C1 segment of cervical spinal cord (tissue), 14 donors: ENCODE results near the gene FGGY.

ENCODE experiments used
- DNase-seq, 14 donors: peaks; one replicate each; lab custom pipeline; 2025; lab: John Stamatoyannopoulos, UW

The FGGY gene

DNA sequence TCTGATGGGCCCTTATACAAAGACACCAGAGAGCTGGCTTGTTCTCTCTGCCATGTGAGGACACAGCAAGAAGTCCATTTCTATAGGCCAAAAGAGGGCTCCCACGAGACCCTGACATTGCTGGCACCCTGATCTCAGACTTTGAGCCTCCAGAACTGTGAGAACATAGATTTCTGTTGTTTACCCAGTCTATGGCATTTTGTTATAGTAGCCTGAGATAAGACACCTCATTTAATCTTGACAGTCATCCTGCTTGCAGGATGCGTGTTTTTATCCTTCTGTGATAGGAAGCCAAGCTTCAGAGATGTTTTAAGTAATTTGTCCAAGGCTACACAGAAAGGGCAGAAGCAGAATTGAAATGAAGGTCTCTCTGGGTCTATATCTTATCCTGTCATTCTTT, 379.0 kb downstream of the FGGY start:
- no peak for DNase-seq

DNA sequence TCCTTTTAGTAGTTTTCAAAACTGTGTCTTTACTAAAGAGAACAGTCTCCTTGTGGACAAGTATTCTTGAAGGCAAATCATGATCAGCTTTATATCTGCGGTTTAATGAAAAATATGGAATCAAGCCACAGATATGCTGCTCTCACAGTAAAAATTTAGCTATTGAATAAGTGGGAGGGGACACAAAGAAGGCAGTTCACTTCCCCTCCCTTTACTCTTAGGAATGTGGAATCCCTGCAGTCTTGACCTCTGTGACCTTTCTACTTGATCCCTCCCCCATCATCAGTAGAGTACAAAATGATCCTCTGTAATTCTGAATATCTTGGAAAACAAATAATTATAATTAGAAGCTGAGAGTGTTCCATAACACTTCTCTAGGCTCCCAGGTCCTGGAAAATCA, 381.1 kb downstream of the FGGY start:
- DNase-seq: no peak

DNA sequence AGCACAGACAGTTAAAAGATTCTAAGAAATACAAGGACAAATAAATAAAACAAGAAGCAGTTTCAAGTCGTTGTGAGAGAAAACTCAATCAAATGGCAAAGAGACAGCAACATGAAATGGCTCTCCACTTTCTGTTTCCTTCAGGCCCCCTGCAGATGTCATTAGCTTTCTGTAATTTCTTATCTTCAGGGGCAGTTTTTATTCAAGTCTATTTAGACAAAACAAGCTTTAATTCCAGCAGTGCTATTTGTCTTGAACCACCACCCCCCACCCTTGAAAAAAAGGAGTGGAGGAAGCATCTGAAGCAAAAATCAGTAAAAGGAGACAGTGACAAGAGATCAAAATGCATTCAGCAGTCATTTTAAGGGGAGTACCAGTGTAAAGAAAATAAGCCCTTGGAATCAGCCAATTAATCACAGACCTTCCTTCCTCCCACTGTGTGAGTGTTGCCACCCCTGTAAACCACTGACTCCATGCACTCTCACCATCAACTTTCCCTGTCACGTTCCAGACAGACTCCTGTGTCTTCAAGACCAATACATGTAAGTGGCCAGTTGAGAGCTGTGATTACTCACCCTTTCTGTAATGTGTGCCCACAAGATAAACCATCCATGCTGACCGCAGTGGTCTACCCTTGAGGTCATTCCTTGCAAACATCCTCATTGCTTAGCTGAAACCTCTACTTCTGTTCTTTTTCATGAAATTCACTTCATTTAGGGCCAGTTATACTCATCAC, 381.8 kb downstream of the FGGY start:
- no peak for DNase-seq

DNA sequence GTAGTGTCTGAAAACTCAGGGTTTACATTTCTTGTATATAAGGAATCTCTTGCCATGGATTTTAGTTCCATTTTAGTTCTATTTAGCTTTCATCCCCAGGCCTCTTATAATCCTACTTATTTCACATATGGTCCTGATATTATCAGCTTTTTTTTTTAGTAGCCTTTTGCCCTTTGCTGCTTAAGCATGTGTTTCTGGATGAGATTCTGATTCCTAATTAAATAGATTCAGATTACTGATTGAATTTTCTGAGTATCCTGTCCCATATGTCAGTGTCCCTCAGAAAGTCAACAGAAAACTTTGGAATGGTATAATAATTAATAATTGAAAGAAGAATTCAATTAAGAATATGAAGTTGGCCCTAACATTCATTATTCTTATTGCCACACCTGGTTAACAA, 383.1 kb downstream of the FGGY start:
- DNase-seq: no peak

DNA sequence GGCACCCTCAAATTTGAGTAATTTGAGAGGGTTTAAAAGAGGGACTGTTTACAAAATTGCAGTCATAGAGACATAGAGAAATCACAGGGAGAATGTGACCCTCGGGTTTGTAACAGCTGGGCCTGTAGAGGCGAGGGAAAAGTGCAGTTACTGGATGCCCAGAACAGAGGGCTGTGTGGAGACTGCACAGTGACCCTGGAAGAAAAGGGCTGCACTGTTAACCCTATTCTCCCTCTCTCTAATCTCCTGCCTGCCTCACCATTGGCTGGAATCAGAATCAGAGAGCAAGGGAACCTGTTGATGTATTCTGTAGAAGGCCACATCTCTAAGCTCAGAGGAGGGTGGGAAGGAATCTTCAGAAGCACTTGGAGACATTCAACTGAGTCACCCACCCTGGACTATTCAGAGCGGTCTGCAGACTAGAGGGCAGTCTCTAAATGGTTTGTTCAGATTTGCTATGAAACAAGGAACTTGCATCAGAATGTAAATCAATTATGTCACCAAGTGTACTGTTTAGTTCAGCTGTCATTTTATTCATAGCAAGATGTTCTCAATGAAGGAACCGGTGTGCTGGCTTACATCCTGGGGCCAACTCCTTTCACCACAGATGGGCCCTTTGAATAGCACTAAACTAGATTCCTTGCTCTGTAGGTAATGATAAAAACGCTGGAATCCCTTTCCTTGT, 385.6 kb downstream of the FGGY start:
- no peak for DNase-seq

DNA sequence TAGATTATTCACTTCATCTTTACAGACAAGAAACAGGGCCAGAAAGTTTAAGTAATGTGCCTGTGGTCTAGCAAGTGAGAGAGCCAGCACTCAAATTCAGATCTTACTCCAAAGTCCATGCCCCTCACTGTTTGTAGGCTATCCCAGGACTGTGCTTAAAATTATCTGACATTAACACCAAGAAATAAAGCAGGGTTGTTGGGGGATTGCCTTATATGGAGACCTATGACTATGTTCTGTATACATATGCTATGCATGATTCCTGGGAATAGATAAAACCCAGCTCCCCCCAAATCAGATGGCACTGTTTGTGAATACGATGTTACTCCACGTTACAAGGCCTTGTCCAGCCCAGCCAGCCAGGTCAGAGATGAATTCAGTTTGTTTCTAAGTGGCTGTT, 386.3 kb downstream of the FGGY start:
- DNase-seq: no peak

DNA sequence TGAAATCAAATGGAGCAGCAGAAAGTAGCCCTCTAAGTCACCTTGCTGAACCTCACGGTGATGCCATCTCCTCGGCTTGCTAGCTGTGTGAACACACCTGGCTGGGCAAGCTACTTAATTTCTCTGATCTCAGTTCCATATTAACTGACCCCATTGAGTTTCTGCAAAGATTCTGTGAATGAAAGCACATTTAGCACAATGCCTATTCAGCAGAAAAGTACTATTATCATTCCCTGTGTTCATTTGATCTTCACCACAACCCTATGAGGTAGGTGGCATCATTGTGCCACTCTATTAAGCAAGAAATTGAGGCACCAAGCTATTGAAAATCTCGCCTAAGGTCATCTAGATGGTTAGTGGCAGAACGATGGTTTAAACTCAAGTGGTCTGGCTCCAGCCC, 387.8 kb downstream of the FGGY start:
- no peak for DNase-seq

DNA sequence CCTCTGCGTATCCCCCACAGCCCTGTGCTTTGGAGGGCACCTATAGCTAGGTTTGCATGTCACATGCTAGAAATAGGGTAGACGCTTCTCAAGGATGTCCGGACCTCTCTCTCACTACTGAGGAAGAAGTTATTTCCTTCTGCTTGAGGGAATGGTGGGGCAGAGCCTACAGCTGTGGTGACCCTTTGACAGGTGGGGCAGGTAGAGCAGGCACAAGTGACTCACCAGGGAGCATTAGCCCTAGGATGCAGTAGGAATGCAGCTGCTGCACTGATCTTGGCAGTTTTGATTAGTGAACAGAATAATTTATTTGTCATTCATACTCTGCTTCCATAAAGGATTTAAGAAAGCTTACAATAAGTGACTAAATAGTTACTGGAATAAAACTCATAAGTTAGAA, 388.2 kb downstream of the FGGY start:
- DNase-seq: no peak

DNA sequence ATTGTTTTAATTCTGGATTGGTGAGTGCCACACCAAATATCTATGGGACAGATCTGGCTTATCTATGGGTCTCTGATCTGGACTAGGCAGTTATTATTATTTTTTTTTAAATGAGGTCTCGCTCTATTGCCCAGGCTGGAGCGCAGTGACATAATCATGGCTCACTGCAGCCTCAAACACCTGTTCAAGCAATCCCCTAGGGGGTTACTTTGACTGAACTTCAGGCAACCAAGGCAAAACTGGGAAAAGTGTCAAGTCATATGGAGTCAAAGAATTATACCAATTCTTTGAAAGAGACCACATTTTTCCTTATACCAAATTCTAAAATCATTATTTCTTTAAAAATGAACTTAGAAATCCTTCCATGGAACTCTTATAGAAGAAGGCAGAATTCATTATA, 388.8 kb downstream of the FGGY start:
- no peak for DNase-seq

DNA sequence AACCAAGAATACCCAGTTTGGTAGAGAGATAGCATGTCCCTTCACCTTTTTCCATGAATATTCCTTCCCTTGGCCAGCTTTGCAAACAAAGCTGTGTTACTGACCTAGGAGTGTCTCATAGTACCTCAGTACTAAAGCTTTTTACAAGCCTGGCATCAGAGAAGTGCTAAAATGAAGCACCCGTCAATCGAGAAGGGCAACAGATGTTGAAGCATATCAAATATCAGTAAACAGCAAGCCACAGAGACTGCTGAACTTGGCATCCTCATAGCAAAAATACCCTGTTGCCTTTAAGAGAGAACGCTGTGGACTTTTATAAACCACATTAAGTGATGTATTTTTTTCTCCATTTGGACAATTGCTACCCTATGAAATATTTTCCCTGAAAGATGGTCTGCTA, 389.3 kb downstream of the FGGY start:
- no peak for DNase-seq

DNA sequence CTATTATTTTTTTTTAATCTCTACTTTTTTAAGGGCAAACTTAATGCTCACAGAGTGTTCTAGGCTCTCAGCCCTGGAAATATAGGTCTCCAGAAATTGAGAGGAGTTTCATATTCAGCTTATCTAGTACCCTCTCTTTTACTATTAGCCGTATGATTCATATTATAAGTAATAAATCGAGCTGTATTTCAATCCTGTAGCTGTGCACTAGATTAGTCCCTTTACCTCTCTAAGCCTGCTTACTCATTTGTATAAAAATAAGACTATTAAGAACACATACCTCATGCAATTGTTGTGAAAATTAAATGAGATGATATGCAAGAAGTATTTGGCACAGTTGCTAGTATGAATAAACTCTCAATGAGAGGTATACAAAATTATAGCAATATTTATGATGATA, 389.7 kb downstream of the FGGY start:
- DNase-seq: no peak

DNA sequence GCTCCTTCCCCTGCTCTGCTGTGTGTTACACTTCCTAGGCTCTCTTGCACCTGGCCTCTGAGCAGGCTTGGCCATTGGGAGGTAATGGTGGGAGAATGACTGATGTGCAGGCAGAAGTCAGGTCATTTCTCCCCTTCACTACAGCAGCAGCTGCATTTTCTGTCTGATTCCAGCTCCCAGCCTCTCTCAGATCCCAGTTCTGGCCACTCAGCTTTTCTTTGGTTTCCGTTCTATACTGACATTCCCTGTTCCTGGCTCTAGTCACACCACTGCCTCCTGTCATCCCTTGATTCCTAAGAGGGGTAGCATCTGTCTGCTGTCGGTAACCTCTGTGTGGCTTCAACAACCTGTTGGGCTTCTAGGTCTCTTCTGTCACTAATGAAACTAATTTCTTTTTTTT, 390.2 kb downstream of the FGGY start:
- DNase-seq: no peak

DNA sequence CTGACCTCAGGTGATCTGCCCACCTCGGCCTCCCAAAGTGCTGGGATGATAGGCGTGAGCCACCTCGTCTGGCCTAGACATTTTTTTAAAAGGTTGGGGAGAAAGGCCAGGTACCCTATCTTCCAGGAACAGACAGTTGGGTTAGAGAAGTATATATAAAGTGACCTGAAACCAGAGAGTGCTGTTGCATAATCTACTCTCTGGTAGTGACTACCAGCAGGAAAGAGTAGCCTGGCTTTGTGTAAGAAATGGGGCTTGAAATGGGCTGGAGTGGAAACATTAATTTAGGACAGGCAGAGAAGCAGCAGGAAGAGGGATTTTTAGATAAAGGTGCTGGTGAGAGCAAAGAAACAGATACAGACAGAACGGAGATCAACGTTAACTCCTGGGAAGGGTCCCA, 392.1 kb downstream of the FGGY start:
- DNase-seq: no peak

DNA sequence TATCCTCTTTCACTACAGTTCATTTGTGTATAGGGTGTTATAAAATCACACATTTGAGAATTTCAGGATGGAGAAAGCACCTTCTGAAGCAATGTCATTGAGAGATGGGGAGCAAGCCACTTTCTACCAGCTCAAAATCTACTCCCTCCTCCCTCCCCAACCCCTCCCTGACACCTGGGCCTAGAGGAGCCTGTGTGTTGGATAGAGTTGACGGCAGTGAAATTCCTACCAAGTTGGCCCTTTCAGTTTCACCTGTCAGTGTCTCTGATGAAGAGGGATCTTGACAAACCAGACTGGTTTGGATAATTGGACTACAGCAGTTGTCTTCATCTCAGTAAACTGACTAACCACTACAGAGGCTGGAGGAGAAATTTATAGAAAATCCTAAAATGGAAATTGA, 392.8 kb downstream of the FGGY start:
- DNase-seq: no peak

DNA sequence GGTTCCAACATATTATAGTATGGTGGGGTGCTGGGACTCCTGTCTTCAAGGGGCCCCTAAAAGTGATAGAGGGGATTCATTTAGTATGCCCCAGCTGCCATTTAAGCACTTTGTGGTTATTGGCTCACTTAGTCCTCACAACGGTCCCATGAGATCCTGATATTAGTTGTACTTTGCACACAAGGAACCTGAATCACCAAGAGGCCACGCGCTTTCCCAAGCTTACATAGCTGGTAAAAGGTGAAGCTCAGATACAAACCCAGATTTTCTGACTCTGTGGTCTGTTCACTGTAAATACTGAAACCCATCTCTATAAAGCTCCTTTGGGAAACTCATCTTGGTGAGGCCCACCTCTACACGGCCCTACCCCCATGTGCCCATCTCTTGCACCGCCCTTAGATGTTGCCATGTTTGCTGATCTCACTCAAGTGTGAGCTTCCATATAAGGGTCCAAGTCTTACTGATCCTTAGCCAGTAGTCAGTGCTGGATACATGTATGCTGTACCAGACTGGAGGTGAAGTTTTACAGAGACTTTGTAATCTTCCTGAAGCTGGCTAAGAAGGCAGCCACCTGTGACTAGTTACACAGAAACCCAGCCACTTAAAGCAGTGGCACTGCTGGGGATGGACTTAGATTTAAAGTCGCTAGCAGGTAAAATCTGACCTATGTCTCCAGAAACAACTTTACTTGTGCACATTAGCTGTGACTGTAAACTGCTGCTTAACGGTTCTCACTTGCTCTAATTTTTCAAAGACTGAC, 393.5 kb downstream of the FGGY start:
- DNase-seq: no peak

DNA sequence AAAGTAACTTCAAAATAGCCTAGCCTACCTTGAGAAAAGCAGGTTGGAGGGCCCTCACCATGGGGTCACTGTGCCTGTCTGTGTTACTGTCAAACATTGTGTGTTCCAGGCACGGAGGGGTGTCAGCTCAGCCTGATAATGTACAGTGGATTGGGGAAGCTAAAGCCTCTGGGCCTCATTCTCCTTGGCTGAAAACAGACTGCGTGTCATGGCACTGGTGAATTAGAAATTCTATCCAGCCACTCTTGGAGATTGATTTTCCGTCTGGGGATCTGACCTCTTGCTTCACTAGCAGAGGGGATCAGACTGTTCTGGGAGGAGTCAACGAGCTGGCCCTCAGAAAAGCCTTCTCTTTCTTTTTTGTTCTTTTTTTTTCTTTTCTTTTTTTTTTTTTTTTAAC, 394.4 kb downstream of the FGGY start:
- DNase-seq: no peak

DNA sequence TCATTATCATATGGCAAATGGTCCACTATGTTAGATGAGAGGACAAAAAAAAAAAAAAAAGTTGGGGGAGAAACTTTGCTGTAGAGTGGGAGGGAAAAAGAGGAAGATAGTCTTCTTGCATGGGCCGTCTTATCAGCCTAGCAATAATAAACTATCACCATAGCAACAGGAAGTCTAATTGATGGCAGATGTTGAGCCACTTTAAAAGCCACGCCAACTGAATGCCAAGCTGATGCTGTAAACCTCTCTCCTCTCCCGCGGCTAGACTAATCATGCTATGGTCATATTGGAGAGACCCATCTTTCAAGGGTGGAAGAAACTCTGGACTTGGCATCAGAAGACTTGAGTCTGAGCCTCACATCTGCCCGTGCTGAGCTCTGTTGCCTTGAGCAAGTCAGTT, 395.7 kb downstream of the FGGY start:
- no peak for DNase-seq

DNA sequence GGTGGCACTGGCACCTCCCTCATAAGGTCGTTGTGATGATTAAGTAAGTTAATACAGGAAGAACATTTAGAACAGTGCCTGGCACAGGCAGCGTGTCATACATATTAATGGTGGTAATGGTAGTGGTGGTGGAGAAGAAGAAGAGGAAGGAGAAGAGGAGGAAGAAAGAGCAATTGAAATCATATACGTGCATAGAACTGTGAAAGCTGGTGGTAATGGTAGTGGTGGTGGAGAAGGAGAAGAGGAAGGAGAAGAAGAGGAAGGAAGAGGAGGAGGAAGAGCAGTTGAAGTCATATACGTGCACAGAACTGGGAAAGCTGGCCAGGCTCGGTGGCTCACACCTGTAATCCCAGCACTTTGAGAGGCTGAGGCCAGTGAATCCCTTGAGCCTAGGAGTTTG, 396.5 kb downstream of the FGGY start:
- no peak for DNase-seq

DNA sequence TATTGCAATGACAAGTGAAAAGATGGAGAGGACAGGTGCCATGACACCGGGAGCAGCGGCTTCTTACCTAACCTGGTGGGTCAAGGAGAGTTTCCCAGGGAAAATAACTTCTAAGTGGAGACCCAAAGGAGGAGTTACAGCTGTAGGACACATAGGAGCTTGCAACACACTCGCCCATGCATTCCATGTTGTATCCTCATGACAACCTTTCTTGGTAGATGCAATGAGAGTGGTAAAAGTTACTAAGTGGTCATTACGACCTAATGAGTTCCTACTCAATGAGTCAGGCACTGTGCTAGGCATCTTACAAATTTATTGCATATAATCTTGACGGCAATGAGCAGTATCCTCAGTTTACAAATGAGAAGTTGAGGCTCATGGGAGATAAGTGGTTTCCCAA, 398.4 kb downstream of the FGGY start:
- DNase-seq: no peak

DNA sequence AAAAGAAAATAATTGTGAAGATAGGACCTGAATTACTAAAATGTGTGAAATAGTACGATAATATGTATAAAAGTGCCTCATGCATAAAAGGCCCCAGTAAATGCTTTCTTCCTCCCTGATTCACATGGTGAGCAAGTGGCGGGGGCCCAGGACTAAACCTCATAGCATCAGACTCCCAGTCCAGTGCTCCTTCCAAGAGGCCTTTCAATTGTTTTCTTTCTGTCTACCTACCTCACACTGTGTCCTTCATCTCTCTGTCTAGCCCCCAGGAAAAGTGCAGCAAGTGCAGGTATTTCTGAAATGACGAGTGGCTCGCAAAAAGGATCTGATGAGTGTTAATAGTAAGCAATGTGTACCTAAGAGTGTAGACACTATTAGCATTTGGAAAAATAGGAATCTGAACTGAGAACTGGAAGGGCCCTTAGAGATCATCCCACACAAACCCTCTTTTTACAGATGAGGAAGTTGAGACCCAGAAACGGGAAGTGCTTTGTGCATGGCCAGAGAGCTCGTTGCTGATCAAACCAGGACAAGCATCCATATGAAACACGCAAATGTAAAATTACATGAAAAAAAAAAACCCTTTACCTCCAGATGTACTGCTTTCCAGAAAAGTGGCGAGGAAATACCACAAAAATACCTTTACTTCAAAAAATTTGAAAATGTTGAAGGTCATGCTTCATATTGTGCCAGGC, 399.7 kb downstream of the FGGY start:
- peak in 1 of 14 donors; percentile 13 for DNase-seq

DNA sequence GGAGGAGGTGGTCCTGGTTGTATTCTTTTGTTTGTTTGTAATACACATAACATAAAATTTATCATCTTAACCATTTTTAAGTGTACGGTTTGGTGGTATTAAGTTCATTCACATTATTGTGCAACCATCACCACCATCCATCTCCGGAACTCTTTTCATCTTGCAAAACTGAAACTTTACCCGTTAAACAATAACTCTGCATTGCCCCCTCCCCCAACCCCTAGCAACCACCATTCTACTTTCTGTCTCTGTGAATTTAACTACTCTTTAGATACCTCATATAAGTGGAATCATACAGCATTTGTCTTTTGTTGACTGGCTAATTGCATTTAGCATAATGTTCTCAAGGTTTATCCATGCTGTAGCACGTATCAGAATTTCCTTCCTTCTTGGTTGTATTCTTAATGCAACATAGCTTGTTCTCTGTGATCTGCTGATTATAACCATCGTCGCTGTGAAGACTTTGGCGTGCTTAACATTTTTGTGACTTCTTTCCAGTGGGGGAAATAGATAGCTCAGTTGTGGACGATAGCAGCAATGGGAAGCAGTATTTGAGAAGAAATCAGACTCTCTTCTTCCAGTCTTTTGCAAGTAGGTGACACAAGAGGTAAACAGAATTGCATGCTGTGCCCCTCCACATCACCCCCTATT, 400.4 kb downstream of the FGGY start:
- DNase-seq: no peak

DNA sequence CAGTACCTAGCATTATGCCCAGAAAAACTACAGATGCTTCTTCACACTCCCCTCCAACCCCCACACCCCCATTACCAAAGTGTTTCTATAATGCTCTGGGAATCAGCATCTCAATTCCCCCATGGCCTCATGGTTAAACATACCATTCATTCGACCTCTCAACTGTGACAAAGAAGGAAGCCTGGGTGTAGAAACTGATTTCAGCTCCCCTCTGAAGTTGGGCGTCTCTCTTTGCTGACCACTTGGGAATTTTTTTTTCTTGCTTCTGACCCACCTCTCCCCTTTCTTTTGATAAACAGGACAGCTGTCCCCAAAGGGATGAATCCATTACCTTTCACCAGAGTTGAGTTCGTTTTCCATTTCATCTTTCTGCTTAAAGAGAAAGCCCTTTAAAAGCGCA, 401.5 kb downstream of the FGGY start:
- no peak for DNase-seq
